CD4-positive, CD25-positive, alpha-beta regulatory T cell (primary cell): ENCODE data around the gene SAP30BP. TPM values are rescaled to one million over a fixed set of nuclear protein-coding genes. Genes with fewer than 3 reads are reported as not detected.

Source experiments
- ATAC-seq, 2 donors: fragments of 150-1000 bp; cut with Tn5 transposase; one replicate each; pipeline ENCODE4 v1.10.0; 2021; ENCODE audit warnings: low read depth in 2 of 2, moderate number of reproducible peaks in 2 of 2, moderate library complexity in 1 of 2
- DNase-seq, 3 donors: peaks; one replicate each; pipeline versions ENCODE4 v3.0.0 to v3.0.0-alpha.2; 2012 to 2022; ENCODE audit warnings: mixed read lengths in 1 of 3
- H3K27ac ChIP-seq: one replicate; pipeline ENCODE4 v1.7.0; 2013; ENCODE audit warnings: mild to moderate bottlenecking, low read length; ENCODE audit not compliant: insufficient read depth, poor library complexity, severe bottlenecking
- H3K27me3 ChIP-seq: one replicate; pipeline ENCODE4 v1.7.0; 2013; ENCODE audit warnings: low read length; ENCODE audit not compliant: control insufficient read depth, insufficient read depth
- H3K36me3 ChIP-seq: one replicate; pipeline ENCODE4 v1.7.0; 2013; ENCODE audit warnings: mild to moderate bottlenecking, low read length, moderate library complexity; ENCODE audit not compliant: control insufficient read depth, insufficient read depth
- H3K4me1 ChIP-seq: 2 replicates; pipeline ENCODE4 v1.7.0; 2013; ENCODE audit warnings: mild to moderate bottlenecking, low read length; ENCODE audit not compliant: insufficient read depth, control insufficient read depth, poor library complexity, severe bottlenecking
- H3K4me3 ChIP-seq: one replicate; pipeline ENCODE4 v1.7.0; 2013; ENCODE audit warnings: low read depth, mild to moderate bottlenecking, low read length, moderate library complexity
- H3K9me3 ChIP-seq, 2 experiments: 1 replicate in 1 of 2; 2 replicates in 1 of 2; pipeline ENCODE4 v1.7.0; 2013; ENCODE audit warnings: low read length in 2 of 2, mild to moderate bottlenecking in 1 of 2, moderate library complexity in 1 of 2; ENCODE audit not compliant: control insufficient read depth in 2 of 2
- H3K27ac Mint-ChIP-seq, 3 donors: one replicate each; pipeline ENCODE4 v1.8.0; 2020 to 2022; ENCODE audit warnings: mild to moderate bottlenecking in 3 of 3, mixed read lengths in 3 of 3, moderate library complexity in 2 of 3
- H3K27me3 Mint-ChIP-seq: one replicate; pipeline ENCODE4 v1.8.0; 2022; ENCODE audit warnings: mild to moderate bottlenecking, mixed read lengths
- H3K36me3 Mint-ChIP-seq: one replicate; pipeline ENCODE4 v1.8.0; 2020; ENCODE audit warnings: mixed read lengths
- H3K4me1 Mint-ChIP-seq, 4 donors: one replicate each; pipeline ENCODE4 v1.8.0; 2020 to 2022; ENCODE audit warnings: mixed read lengths in 4 of 4, mild to moderate bottlenecking in 1 of 4
- H3K4me3 Mint-ChIP-seq, 4 donors: one replicate each; pipeline ENCODE4 v1.8.0; 2020 to 2022; ENCODE audit warnings: mild to moderate bottlenecking in 4 of 4, mixed read lengths in 4 of 4, moderate library complexity in 3 of 4
- H3K9me3 Mint-ChIP-seq, 7 donors: one replicate each; pipeline ENCODE4 v1.8.0; 2020 to 2022; ENCODE audit warnings: mixed read lengths in 7 of 7, mild to moderate bottlenecking in 3 of 7, moderate library complexity in 2 of 7
- polyA plus RNA-seq, 4 donors: library from polyadenylated mRNA; unstranded; fragments of 300-500 nt; fragmentation: Illumina TruSeq; gene quantifications; one replicate each; pipeline ENCODE4 v1.2.3, GENCODE V29; 2021
- total RNA-seq: library from RNA; stranded (reverse); gene quantifications from one replicate; pipeline ENCODE4 v1.2.3, GENCODE V29; 2022

The SAP30BP gene
- total RNA-seq (253 TPM), polyA plus RNA-seq (100 to 1,000 TPM in 1 of 4 donors, 10 to 100 TPM in 3; 79.3 to 114 (median 81.5) TPM)

- DNase-seq (peak; percentile 96 to 99 (median 97)), ATAC-seq (peak; percentile 99 to 100)
- Mint-ChIP-seq H3K27me3 (no peaks in the 10 kb centered on the region), H3K36me3 (peaks cover 18% of the 10 kb centered on the region), H3K27ac (peak within 1 kb of the TSS in 1 of 3 donors; percentile 72), H3K4me3 (peak within 1 kb of the TSS in 3 of 4 donors; percentile 64 to 83 (median 81)), H3K4me1 (peaks cover 12 to 32% (median 28%) of the 10 kb centered on the region in 4 donors), H3K9me3 (no peaks in the 10 kb centered on the region)
- H3K4me1 ChIP-seq, result peaks cover 18% of the 10 kb centered on the region
- H3K27ac ChIP-seq, result peak within 1 kb of the TSS; percentile 92
- H3K36me3 ChIP-seq, result peaks cover 41% of the 10 kb centered on the region
- peak within 1 kb of the TSS; percentile 97 for H3K4me3 ChIP-seq
- no peaks in the 10 kb centered on the region for H3K27me3 ChIP-seq
- H3K9me3 ChIP-seq, result no peaks in the 10 kb centered on the region
These were observed at the start of gene SAP30BP, which contains the start of gene RECQL5 for GRCh38 chr17:75666959-75667790. SAP30BP (plus strand) TSS chr17:75667338; CDS start chr17:75667373, 35 bp downstream. RECQL5 (minus strand) TSS chr17:75667154; CDS start chr17:75666557, 597 bp downstream.

DNA sequence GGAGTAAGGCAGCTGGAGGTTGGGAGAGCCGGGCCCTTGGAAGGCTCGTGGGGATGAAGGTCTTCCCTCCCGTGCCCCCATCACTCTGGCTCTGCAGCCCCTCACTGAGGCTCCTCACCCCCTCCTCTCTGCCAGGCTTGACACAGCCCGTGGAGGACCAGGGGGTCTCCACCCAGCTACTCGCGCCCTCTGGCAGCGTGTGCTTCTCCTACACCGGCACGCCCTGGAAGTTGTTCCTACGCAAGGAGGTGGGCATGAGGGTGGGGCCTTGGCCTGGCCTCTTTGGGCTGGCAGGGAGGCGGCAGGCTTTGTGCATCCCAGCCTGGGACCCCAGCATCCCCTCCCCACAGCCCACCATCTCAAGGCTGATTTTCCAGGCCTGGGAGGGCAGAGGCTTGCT is 49.5 kb upstream of the SAP30BP start:
- H3K4me3 Mint-ChIP-seq, result no peak overlapping the region
- no peak for ATAC-seq
- H3K9me3 Mint-ChIP-seq, result no peaks in the 10 kb centered on the region
- peaks cover 7% of the 10 kb centered on the region for H3K36me3 Mint-ChIP-seq
- H3K27ac Mint-ChIP-seq, result peak overlapping the region in 1 of 3 donors; percentile 71
- Histone ChIP-seq H3K4me1 (no peaks in the 10 kb centered on the region), H3K27ac (no peak overlapping the region), H3K9me3 (no peaks in the 10 kb centered on the region), H3K36me3 (no peaks in the 10 kb centered on the region), H3K4me3 (no peak overlapping the region), H3K27me3 (no peaks in the 10 kb centered on the region)
- peaks cover 4% of the 10 kb centered on the region for H3K27me3 Mint-ChIP-seq
- DNase-seq, result no peak
- H3K4me1 Mint-ChIP-seq, result peaks cover 0 to 7% (median 0%) of the 10 kb centered on the region in 4 donors

DNA sequence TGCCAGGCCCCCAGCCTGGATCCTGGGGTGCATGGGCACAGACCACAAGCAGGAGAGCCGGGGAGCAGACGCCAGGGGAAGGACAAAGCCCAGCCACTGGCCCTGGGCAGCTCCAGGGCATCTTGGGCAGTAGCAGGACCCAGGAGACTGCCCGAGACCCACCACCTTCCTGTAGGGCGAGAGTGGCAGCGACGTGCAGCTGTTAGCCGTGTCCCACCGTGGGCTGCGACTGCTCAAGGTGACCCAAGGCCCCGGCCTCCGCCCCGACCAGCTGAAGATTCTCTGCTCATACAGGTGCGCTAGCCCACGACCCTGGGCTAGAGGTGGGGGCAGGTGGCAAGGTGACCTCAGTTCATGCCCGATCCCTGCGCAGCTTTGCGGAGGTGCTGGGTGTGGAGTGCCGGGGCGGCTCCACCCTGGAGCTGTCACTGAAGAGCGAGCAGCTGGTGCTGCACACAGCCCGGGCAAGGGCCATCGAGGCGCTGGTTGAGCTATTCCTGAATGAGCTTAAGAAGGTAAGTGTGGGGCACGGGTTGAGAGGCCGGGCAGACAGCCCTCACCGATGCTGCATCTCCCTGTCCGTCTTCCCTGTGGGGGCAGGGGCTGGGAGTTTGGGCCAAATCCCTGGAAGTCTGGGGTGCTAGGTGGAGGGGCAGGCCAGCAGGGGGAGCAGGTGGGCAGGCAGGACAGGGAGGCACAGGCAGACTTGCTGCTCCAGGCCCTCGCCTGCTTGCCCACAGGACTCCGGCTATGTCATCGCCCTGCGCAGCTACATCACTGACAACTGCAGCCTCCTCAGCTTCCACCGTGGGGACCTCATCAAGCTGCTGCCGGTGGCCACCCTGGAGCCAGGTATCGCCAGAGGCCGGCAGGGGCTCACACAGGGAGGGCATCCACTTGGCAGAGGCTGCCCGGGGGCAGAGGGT is 47.4 kb upstream of the SAP30BP start:
- H3K9me3 ChIP-seq, result no peaks in the 10 kb centered on the region
- ATAC-seq, result no peak
- no peak overlapping the region for H3K27ac Mint-ChIP-seq

GRCh38 chr17:75621489-75621888 is 45.6 kb upstream of the SAP30BP start:
- Mint-ChIP-seq H3K9me3 (peaks cover 0 to 1% (median 0%) of the 10 kb centered on the region in 7 donors), H3K4me3 (no peak overlapping the region), H3K27ac (no peak overlapping the region), H3K4me1 (peaks cover 0 to 8% (median 0%) of the 10 kb centered on the region in 4 donors), H3K27me3 (peaks cover 4% of the 10 kb centered on the region), H3K36me3 (peaks cover 8% of the 10 kb centered on the region)
- H3K27ac ChIP-seq, result no peak overlapping the region
- DNase-seq (no peak), ATAC-seq (no peak)
- H3K27me3 ChIP-seq, result no peaks in the 10 kb centered on the region
- no peak overlapping the region for H3K4me3 ChIP-seq
- no peaks in the 10 kb centered on the region for H3K36me3 ChIP-seq
- H3K4me1 ChIP-seq, result no peaks in the 10 kb centered on the region
- H3K9me3 ChIP-seq, result no peaks in the 10 kb centered on the region

More for the DNA sequence above, 47.4 kb upstream of the SAP30BP start:
- H3K36me3 ChIP-seq, result no peaks in the 10 kb centered on the region
- no peaks in the 10 kb centered on the region for H3K27me3 ChIP-seq
- peaks cover 8% of the 10 kb centered on the region for H3K36me3 Mint-ChIP-seq
- peaks cover 4% of the 10 kb centered on the region for H3K27me3 Mint-ChIP-seq
- H3K4me1 Mint-ChIP-seq, result peaks cover 0 to 8% (median 0%) of the 10 kb centered on the region in 4 donors
- H3K9me3 Mint-ChIP-seq, result no peaks in the 10 kb centered on the region
- H3K4me3 Mint-ChIP-seq, result no peak overlapping the region
- no peak overlapping the region for H3K27ac ChIP-seq
- H3K4me3 ChIP-seq, result no peak overlapping the region
- H3K4me1 ChIP-seq, result no peaks in the 10 kb centered on the region
- peak in 1 of 3 donors; percentile 22 for DNase-seq

DNA sequence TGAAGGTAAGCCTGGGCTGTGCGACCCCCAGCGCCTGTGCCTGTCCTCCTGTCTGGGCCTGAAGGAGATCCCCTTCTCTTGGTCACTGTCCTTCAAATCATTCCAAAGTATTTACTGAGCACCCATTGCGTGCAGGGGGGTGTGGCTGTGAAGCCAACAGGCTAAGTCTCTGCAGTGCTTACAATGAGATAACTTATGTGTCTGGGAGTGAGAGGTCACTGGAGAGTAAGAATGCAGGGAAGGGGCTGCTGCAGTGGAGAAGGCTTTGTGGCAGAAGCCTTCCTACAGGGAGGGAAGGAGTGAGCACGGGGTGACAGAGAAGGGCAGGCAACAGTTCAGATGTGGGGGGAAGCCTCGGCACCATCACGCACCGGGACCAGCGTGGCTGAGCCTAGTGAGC is 45.1 kb upstream of the SAP30BP start:
- Histone ChIP-seq H3K27me3 (no peaks in the 10 kb centered on the region), H3K4me1 (no peaks in the 10 kb centered on the region), H3K36me3 (no peaks in the 10 kb centered on the region), H3K27ac (no peak overlapping the region), H3K9me3 (no peaks in the 10 kb centered on the region), H3K4me3 (no peak overlapping the region)
- no peak for ATAC-seq
- Mint-ChIP-seq H3K27ac (peak overlapping the region in 2 of 3 donors; percentile 34 to 70), H3K4me1 (peaks cover 0 to 8% (median 0%) of the 10 kb centered on the region in 4 donors), H3K27me3 (peaks cover 4% of the 10 kb centered on the region), H3K36me3 (peaks cover 8% of the 10 kb centered on the region), H3K4me3 (peak overlapping the region in 1 of 4 donors; percentile 26), H3K9me3 (peaks cover 0 to 1% (median 0%) of the 10 kb centered on the region in 7 donors)
- no peak for DNase-seq

DNA sequence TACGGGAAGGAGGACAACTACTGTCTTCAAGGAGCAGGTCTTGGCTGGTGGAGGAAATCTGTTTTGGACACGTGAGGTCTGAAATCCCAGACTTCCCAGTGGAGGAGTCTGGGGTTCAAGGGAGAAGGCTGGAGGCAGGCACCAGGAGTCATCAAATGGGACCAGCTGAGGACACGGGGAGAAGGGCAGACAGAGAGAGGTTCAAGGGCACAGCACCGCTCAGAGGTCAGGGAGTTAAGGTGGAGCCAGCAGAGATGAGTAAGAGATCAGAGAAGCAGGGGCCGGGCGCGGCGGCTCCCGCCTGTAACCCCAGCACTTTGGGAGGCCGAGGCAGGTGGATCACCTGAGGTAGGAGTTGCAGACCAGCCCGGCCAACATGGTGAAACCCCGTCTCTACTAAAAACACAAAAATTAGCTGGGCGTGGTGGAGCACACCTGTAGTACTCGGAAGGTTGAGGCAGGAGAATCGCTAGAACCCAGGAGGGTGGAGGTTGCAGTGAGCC is 44.3 kb upstream of the SAP30BP start:
- ATAC-seq (no peak), DNase-seq (no peak)
- no peaks in the 10 kb centered on the region for H3K4me1 ChIP-seq
- Mint-ChIP-seq H3K27me3 (peaks cover 4% of the 10 kb centered on the region), H3K4me3 (no peak overlapping the region), H3K4me1 (peaks cover 0 to 8% (median 0%) of the 10 kb centered on the region in 4 donors), H3K36me3 (peaks cover 8% of the 10 kb centered on the region), H3K9me3 (peaks cover 0 to 1% (median 0%) of the 10 kb centered on the region in 7 donors), H3K27ac (peak overlapping the region in 1 of 3 donors; percentile 34)
- no peak overlapping the region for H3K27ac ChIP-seq
- H3K27me3 ChIP-seq, result no peaks in the 10 kb centered on the region
- H3K4me3 ChIP-seq, result no peak overlapping the region
- H3K9me3 ChIP-seq, result no peaks in the 10 kb centered on the region
- H3K36me3 ChIP-seq, result no peaks in the 10 kb centered on the region

- H3K4me3 Mint-ChIP-seq, result no peak overlapping the region
These were observed 43.8 kb upstream of the SAP30BP start for GRCh38 chr17:75623386-75623785.

More at GRCh38 chr17:75623386-75623785, 43.8 kb upstream of the SAP30BP start:
- Mint-ChIP-seq H3K36me3 (peaks cover 8% of the 10 kb centered on the region), H3K27me3 (peaks cover 4% of the 10 kb centered on the region), H3K9me3 (peaks cover 0 to 1% (median 0%) of the 10 kb centered on the region in 7 donors), H3K4me1 (peaks cover 0 to 8% (median 0%) of the 10 kb centered on the region in 4 donors), H3K27ac (peak overlapping the region in 1 of 3 donors; percentile 34)
- H3K4me3 ChIP-seq, result no peak overlapping the region
- no peaks in the 10 kb centered on the region for H3K4me1 ChIP-seq
- H3K27me3 ChIP-seq, result no peaks in the 10 kb centered on the region
- DNase-seq (no peak), ATAC-seq (no peak)
- no peaks in the 10 kb centered on the region for H3K9me3 ChIP-seq
- H3K27ac ChIP-seq, result no peak overlapping the region
- H3K36me3 ChIP-seq, result no peaks in the 10 kb centered on the region
